Smooth muscle cell (in vitro differentiated cells): ENCODE data around the gene STARD3. TPM values are rescaled to one million over a fixed set of nuclear protein-coding genes. Genes with fewer than 3 reads are reported as not detected.

ENCODE experiments used
- DNase-seq: peaks from one replicate; lab custom pipeline; 2025; ENCODE audit not compliant: unreplicated experiment; lab: John Stamatoyannopoulos, UW
- H2AFZ ChIP-seq: fragments of 200-600 bp; sonication (generic); 2 replicates; pipeline ENCODE4 v1.6.0; 2016; ENCODE audit warnings: antibody characterized with exemption, low read depth, mild to moderate bottlenecking
- H3F3A ChIP-seq: fragments of 200-600 bp; sonication (generic); 2 replicates; pipeline ENCODE4 v1.6.0; 2017; ENCODE audit warnings: antibody characterized with exemption, low read depth
- H3K27ac ChIP-seq: fragments of 200-600 bp; sonication (generic); 2 replicates; pipeline ENCODE4 v1.5.1; 2016; ENCODE audit warnings: low read depth, mild to moderate bottlenecking
- H3K27me3 ChIP-seq: fragments of 200-600 bp; sonication (generic); 2 replicates; pipeline ENCODE4 v1.6.1; 2016; ENCODE audit warnings: low read depth, mild to moderate bottlenecking
- H3K36me3 ChIP-seq: fragments of 200-600 bp; sonication (generic); 2 replicates; pipeline ENCODE4 v1.5.1; 2016; ENCODE audit warnings: low read depth
- H3K4me1 ChIP-seq: fragments of 200-600 bp; sonication (generic); 2 replicates; pipeline ENCODE4 v1.5.1; 2016; ENCODE audit warnings: low read depth
- H3K4me2 ChIP-seq: fragments of 200-600 bp; sonication (generic); 2 replicates; pipeline ENCODE4 v1.6.0; 2016; ENCODE audit warnings: mild to moderate bottlenecking
- H3K4me3 ChIP-seq: fragments of 200-600 bp; sonication (generic); 2 replicates; pipeline ENCODE4 v1.5.1; 2016; ENCODE audit warnings: mild to moderate bottlenecking
- H3K79me2 ChIP-seq: fragments of 200-600 bp; sonication (generic); 2 replicates; pipeline ENCODE4 v1.6.0; 2016; ENCODE audit warnings: low read depth, mild to moderate bottlenecking
- H3K9ac ChIP-seq: fragments of 200-600 bp; sonication (generic); 2 replicates; pipeline ENCODE4 v1.6.0; 2016; ENCODE audit warnings: low read depth
- H3K9me3 ChIP-seq: fragments of 200-600 bp; sonication (generic); replicated peaks from 2 replicates; pipeline ENCODE4 v1.5.1; 2016; ENCODE audit warnings: low read depth
- H4K20me1 ChIP-seq: fragments of 200-600 bp; sonication (generic); 2 replicates; pipeline ENCODE4 v1.6.0; 2016; ENCODE audit warnings: low read depth
- WGBS: methylation state at CpG from one replicate; pipeline ENCODE4 v1.1.7; 2016; ENCODE audit warnings: low lambda C conversion rate; 5-methylcytosine and 5-hydroxymethylcytosine counted together
- polyA plus RNA-seq: library from polyadenylated mRNA; unstranded; fragments of >200 nt; fragmentation: Nextera tagmentation; extraction: Ambion mirVana; gene quantifications from 2 replicates; pipeline ENCODE4 v1.2.1, GENCODE V29; 2016
- total RNA-seq: library from RNA; depleted of rRNA; stranded (reverse); fragments of >200 nt; gene quantifications from 2 replicates; pipeline ENCODE4 v1.2.3, GENCODE V29; 2014
- TF ChIP-seq, protein P1 (sequence below): fragments of 200-600 bp; sonication (generic); IDR thresholded peaks from 2 replicates; pipeline ENCODE4 v1.5.1; 2017; ENCODE audit warnings: borderline replicate concordance, mild to moderate bottlenecking, antibody characterized with exemption; ENCODE audit not compliant: insufficient read depth, poor library complexity, severe bottlenecking

STARD3 gene
- total and polyA plus RNA-seq, 2 experiments from 2014 or later: 37.5 to 53.3 TPM

DNA sequence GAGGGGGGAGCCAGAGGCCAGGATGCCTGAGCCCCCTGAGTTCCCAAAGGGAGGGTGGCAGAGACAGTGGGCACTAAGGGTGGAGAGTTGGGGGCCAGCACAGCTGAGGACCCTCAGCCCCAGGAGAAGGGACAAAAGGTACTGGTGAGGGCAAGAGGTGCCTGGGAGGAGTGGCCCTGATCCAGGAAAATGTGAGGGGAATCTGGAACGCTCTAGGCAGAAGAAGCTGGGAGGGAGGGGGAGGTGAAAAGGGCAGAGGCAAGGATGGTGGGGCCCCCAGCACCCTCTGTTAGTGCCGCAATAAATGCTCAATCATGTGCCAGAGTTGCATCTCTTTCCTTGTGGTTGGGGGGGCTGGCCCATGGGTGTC lies 29.3 kb downstream of the STARD3 start:
- Histone ChIP-seq H4K20me1 (peaks cover 6% of the 10 kb centered on the region), H3F3A (no peaks in the 10 kb centered on the region), H3K9ac (no peak overlapping the region), H3K4me2 (no peak overlapping the region), H3K36me3 (no peaks in the 10 kb centered on the region), H3K4me1 (peaks cover 10% of the 10 kb centered on the region), H3K27ac (no peak overlapping the region), H3K4me3 (no peak overlapping the region), H2AFZ (no peak overlapping the region), H3K27me3 (peaks cover 58% of the 10 kb centered on the region), H3K9me3 (no peaks in the 10 kb centered on the region), H3K79me2 (no peaks in the 10 kb centered on the region)
- WGBS: no CpG with 5 or more reads among the region's 2 CpGs
- TF ChIP-seq, protein P1, sequence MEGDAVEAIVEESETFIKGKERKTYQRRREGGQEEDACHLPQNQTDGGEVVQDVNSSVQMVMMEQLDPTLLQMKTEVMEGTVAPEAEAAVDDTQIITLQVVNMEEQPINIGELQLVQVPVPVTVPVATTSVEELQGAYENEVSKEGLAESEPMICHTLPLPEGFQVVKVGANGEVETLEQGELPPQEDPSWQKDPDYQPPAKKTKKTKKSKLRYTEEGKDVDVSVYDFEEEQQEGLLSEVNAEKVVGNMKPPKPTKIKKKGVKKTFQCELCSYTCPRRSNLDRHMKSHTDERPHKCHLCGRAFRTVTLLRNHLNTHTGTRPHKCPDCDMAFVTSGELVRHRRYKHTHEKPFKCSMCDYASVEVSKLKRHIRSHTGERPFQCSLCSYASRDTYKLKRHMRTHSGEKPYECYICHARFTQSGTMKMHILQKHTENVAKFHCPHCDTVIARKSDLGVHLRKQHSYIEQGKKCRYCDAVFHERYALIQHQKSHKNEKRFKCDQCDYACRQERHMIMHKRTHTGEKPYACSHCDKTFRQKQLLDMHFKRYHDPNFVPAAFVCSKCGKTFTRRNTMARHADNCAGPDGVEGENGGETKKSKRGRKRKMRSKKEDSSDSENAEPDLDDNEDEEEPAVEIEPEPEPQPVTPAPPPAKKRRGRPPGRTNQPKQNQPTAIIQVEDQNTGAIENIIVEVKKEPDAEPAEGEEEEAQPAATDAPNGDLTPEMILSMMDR: no peak
- no peak for DNase-seq

DNA sequence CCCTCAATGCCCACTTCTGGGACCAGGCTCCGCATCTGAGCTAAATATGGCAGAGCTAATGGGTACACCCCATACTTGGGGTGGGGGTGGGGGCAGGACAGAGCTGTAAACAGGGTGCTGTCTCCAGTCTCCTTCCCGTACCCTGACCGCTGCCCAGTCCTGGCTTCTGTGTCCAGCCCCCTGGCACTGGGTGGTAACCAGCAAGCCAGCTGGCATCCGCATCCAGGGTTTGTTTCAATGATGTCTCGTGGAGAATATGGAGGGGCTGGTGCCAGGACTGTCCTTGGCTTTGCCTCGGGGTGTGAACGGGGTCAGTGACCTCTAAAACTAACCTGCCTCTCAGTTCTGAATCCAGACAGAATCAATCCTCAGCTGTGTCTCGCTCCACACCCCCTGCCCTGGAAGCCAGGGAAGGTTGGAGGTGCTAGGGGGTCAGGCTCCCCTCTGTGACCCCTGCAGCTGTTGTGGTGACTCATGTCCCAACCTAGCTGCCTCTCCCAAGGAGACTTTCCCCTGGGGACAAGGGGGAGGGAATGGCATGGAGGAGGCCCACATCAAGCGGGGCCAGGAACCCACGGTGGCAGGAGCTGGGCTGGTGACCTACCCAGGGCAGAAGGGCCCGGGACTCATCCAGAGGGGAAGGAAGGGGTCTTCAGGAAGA lies 29.8 kb downstream of the STARD3 start:
- Histone ChIP-seq H3K79me2 (no peaks in the 10 kb centered on the region), H3F3A (no peaks in the 10 kb centered on the region), H3K27ac (no peak overlapping the region), H2AFZ (no peak overlapping the region), H3K4me1 (peaks cover 10% of the 10 kb centered on the region), H3K4me3 (no peak overlapping the region), H4K20me1 (peaks cover 2% of the 10 kb centered on the region), H3K9me3 (no peaks in the 10 kb centered on the region), H3K36me3 (no peaks in the 10 kb centered on the region), H3K4me2 (peak overlapping the region; percentile 93), H3K27me3 (peaks cover 63% of the 10 kb centered on the region), H3K9ac (no peak overlapping the region)
- TF ChIP-seq, protein P1: no peak
- 75% methylated on average over 11 of the region's 11 CpGs for WGBS
- DNase-seq: no peak

DNA sequence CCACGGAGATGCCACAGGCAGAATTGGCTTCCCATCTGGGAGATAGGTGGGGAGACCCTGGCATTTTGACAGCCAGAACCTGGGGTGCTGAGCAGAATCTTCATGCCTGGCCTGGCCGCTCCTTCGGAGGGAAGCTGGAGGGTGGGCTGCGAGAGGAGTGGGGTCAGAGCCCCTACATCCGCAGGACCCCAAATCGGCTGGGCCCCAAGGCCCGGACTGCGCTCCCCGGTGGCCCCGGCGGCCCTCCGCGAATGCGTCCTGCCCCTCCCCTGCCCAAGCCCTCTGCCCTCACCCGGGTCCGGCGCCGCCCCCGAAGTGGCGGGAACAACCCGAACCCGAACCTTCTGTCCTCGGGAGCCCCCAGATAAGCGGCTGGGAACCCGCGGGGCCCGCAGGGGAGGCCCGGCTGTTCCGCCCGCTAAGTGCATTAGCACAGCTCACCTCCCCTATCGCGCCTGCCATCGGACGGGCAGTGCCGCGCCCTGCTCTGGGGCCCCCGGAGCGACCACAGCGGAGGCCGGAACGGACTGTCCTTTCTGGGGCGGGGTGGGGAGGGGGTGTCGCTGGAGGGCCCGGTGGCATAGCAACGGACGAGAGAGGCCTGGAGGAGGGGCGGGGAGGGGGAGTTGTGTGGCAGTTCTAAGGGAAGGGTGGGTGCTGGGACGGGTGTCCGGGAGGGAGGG lies 30.5 kb downstream of the STARD3 start:
- Histone ChIP-seq H2AFZ (no peak overlapping the region), H3K27ac (no peak overlapping the region), H3K4me2 (peak overlapping the region; percentile 93), H3F3A (no peaks in the 10 kb centered on the region), H3K27me3 (peaks cover 63% of the 10 kb centered on the region), H3K79me2 (no peaks in the 10 kb centered on the region), H3K36me3 (no peaks in the 10 kb centered on the region), H3K9me3 (no peaks in the 10 kb centered on the region), H3K4me3 (peak overlapping the region; percentile 50), H4K20me1 (no peaks in the 10 kb centered on the region), H3K4me1 (peaks cover 10% of the 10 kb centered on the region), H3K9ac (no peak overlapping the region)
- TF ChIP-seq, protein P1: no peak
- 16% methylated on average over 32 of the region's 49 CpGs for WGBS
- DNase-seq: no peak
